ENCODE measurements around the gene CLEC14A.

DNA sequence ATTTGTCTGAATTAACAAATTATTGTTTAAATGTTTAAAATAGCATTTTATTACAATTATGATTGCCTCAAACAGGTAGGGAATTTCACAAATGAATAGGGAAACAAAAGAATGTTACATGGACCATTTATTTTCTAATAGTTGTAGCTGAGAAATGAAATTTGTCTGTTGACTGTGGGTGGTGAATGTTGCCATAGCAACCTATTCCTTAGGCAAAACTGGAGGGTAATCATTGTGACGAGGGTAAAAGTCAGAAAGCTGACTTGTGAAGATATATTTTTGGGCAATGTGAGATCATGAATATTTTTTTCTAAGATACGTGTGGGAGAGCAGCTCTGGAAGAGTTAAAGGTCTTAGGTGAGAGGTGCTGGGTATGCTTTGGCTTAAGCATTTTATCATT, 24.2 kb upstream of the CLEC14A start:
- TF ChIP-seq, protein P1, sequence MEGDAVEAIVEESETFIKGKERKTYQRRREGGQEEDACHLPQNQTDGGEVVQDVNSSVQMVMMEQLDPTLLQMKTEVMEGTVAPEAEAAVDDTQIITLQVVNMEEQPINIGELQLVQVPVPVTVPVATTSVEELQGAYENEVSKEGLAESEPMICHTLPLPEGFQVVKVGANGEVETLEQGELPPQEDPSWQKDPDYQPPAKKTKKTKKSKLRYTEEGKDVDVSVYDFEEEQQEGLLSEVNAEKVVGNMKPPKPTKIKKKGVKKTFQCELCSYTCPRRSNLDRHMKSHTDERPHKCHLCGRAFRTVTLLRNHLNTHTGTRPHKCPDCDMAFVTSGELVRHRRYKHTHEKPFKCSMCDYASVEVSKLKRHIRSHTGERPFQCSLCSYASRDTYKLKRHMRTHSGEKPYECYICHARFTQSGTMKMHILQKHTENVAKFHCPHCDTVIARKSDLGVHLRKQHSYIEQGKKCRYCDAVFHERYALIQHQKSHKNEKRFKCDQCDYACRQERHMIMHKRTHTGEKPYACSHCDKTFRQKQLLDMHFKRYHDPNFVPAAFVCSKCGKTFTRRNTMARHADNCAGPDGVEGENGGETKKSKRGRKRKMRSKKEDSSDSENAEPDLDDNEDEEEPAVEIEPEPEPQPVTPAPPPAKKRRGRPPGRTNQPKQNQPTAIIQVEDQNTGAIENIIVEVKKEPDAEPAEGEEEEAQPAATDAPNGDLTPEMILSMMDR (IDR thresholded peaks at IDR 0.05; ENCODE audit: low read depth, low read length): no peak
- no peak for TF ChIP-seq POLR2A (IDR thresholded peaks at IDR 0.05; ENCODE audit: extremely low read depth, insufficient read length)
